NCI-H69 (cell line): ENCODE measurements around the gene TRAF2.

ENCODE experiments used
- DNase-seq: peaks from one replicate; lab custom pipeline; 2025; lab: John Stamatoyannopoulos, UW

The TRAF2 gene

GRCh38 chr9:136937186-136938001 lies 51.1 kb downstream of the TRAF2 start:
- DNase-seq = no peak

- no peak for DNase-seq
Measured at GRCh38 chr9:136939431-136939995, 53.2 kb downstream of the TRAF2 start.

- no peak for DNase-seq
Measured at GRCh38 chr9:136939996-136940525, 53.7 kb downstream of the TRAF2 start.

GRCh38 chr9:136940526-136941230 lies 54.4 kb downstream of the TRAF2 start:
- no peak for DNase-seq

- DNase-seq = no peak
Measured at GRCh38 chr9:136941231-136942111, 55.2 kb downstream of the TRAF2 start.

- DNase-seq = no peak
Measured at GRCh38 chr9:136942112-136942880, 56.0 kb downstream of the TRAF2 start.

GRCh38 chr9:136942881-136943230 lies 56.5 kb downstream of the TRAF2 start:
- DNase-seq = no peak

- DNase-seq = peak; percentile 62
Measured at GRCh38 chr9:136943291-136944211, 57.2 kb downstream of the TRAF2 start.

GRCh38 chr9:136944212-136944518 lies 57.8 kb downstream of the TRAF2 start:
- DNase-seq = no peak

- DNase-seq = peak; percentile 98
Measured at GRCh38 chr9:136944519-136945332, 58.4 kb downstream of the TRAF2 start, which contains the start of the genes C8G and FBXW5. C8G (plus strand) TSS chr9:136945243; CDS start chr9:136945321, 78 bp downstream. FBXW5 (minus strand) TSS chr9:136944738; CDS start chr9:136944083, 655 bp downstream.

GRCh38 chr9:136945333-136946227 lies 59.3 kb downstream of the TRAF2 start:
- DNase-seq = no peak

- DNase-seq = no peak
Measured at GRCh38 chr9:136946228-136947027, 60.1 kb downstream of the TRAF2 start.

- DNase-seq = no peak
Measured at GRCh38 chr9:136947028-136947891, 60.9 kb downstream of the TRAF2 start.

- peak; percentile 34 for DNase-seq
Measured at GRCh38 chr9:136947955-136948510, 61.7 kb downstream of the TRAF2 start.

- no peak for DNase-seq
Measured at GRCh38 chr9:136949239-136949816, 63.0 kb downstream of the TRAF2 start.
